SK-N-SH (cell line): ENCODE data around the gene ST13.

ENCODE experiments used
- CHD2 ChIP-seq: fragments of 150-350 bp; IDR thresholded peaks from 2 replicates; pipeline ENCODE4 v1.6.1; 2018; ENCODE audit warnings: low read length; ENCODE audit not compliant: partially characterized antibody
- CTCF ChIP-seq: fragments of 200-600 bp; sonication (generic); IDR thresholded peaks from 2 replicates; pipeline ENCODE4 v1.6.1; 2017; ENCODE audit warnings: antibody characterized with exemption, mild to moderate bottlenecking, moderate library complexity
- EZH2phosphoT487 ChIP-seq: fragments of 200-600 bp; sonication (generic); IDR thresholded peaks from 2 replicates; pipeline ENCODE4 v1.6.1; 2017; ENCODE audit warnings: low read depth, mixed run types, mild to moderate bottlenecking, antibody characterized with exemption, moderate library complexity, borderline replicate concordance
- GABPA ChIP-seq: IDR thresholded peaks from 2 replicates; pipeline ENCODE4 v1.4.0; 2012; ENCODE audit warnings: low read depth, mild to moderate bottlenecking
- RAD21 ChIP-seq: IDR thresholded peaks from 2 replicates; pipeline ENCODE4 v1.6.1; 2012; ENCODE audit warnings: mild to moderate bottlenecking, low read length
- REST ChIP-seq: IDR thresholded peaks from 2 replicates; pipeline ENCODE4 v1.6.1; 2012; ENCODE audit warnings: mild to moderate bottlenecking, low read depth, low read length, moderate library complexity
- TAF1 ChIP-seq: IDR thresholded peaks from 2 replicates; pipeline ENCODE4 v1.6.1; 2012; ENCODE audit warnings: low read depth, mild to moderate bottlenecking, low read length, moderate library complexity, borderline replicate concordance

GRCh38 chr22:40806711-40807110 lies 49.7 kb downstream of the ST13 start:
- TF ChIP-seq REST (no peak), EZH2phosphoT487 (no peak), CTCF (no peak), CHD2 (no peak), RAD21 (no peak), TAF1 (no peak), GABPA (no peak)
